Astrocyte (in vitro differentiated cells and primary cell): ENCODE data around the gene NCAPD2. TPM values are rescaled to one million over a fixed set of nuclear protein-coding genes. Genes with fewer than 3 reads are reported as not detected.

Experiments
- DNase-seq: peaks from one replicate; pipeline ENCODE4 v3.0.0-alpha.2; 2010; ENCODE audit warnings: low read depth
- FAIRE-seq: peaks from 2 replicates; lab custom pipeline; 2011; peaks lifted over from hg19 to GRCh38; lab: Jason Lieb, UNC
- H2AFZ ChIP-seq: 2 replicates; pipeline ENCODE4 v1.6.0; 2012; ENCODE audit warnings: low read depth, low read length, inconsistent platforms
- H3K27ac ChIP-seq: 2 replicates; pipeline ENCODE4 v1.5.1; 2011; ENCODE audit warnings: low read depth, low read length, inconsistent platforms
- H3K27me3 ChIP-seq: 2 replicates; pipeline ENCODE4 v1.6.0; 2011; ENCODE audit warnings: low read length, inconsistent platforms; ENCODE audit not compliant: insufficient read depth
- H3K36me3 ChIP-seq: 2 replicates; pipeline ENCODE4 v1.5.1; 2011; ENCODE audit warnings: low read length, inconsistent platforms; ENCODE audit not compliant: insufficient read depth
- H3K4me1 ChIP-seq: 2 replicates; pipeline ENCODE4 v1.5.1; 2011; ENCODE audit warnings: low read length, inconsistent platforms; ENCODE audit not compliant: insufficient read depth
- H3K4me2 ChIP-seq: 2 replicates; pipeline ENCODE4 v1.6.0; 2012; ENCODE audit warnings: low read length, inconsistent platforms
- H3K4me3 ChIP-seq: 2 replicates; pipeline ENCODE4 v1.5.1; 2011; ENCODE audit warnings: low read depth, mild to moderate bottlenecking, low read length, inconsistent platforms; ENCODE audit not compliant: insufficient read depth
- H3K79me2 ChIP-seq: 2 replicates; pipeline ENCODE4 v1.6.0; 2012; ENCODE audit warnings: mild to moderate bottlenecking, low read length, inconsistent platforms; ENCODE audit not compliant: insufficient read depth
- H3K9ac ChIP-seq: 2 replicates; pipeline ENCODE4 v1.6.0; 2012; ENCODE audit warnings: mild to moderate bottlenecking, low read length, inconsistent platforms
- H3K9me3 ChIP-seq: 2 replicates; pipeline ENCODE4 v1.5.1; 2012; ENCODE audit warnings: low read depth, mild to moderate bottlenecking, low read length, inconsistent platforms; ENCODE audit not compliant: insufficient read depth
- H4K20me1 ChIP-seq: 2 replicates; pipeline ENCODE4 v1.6.0; 2012; ENCODE audit warnings: low read length, inconsistent platforms; ENCODE audit not compliant: insufficient read depth
- H3K27ac Mint-ChIP-seq: one replicate; pipeline ENCODE4 v1.8.0; 2021; ENCODE audit warnings: mild to moderate bottlenecking, mixed read lengths; ENCODE audit not compliant: unreplicated experiment
- H3K27me3 Mint-ChIP-seq: one replicate; pipeline ENCODE4 v1.8.0; 2021; ENCODE audit warnings: low read depth, mixed read lengths; ENCODE audit not compliant: unreplicated experiment
- H3K36me3 Mint-ChIP-seq: one replicate; pipeline ENCODE4 v1.8.0; 2021; ENCODE audit warnings: low read depth, mixed read lengths; ENCODE audit not compliant: unreplicated experiment
- H3K4me1 Mint-ChIP-seq: one replicate; pipeline ENCODE4 v1.8.0; 2021; ENCODE audit warnings: low read depth, mixed read lengths; ENCODE audit not compliant: unreplicated experiment
- H3K4me3 Mint-ChIP-seq: one replicate; pipeline ENCODE4 v1.8.0; 2021; ENCODE audit warnings: mild to moderate bottlenecking, moderate library complexity, mixed read lengths; ENCODE audit not compliant: unreplicated experiment
- H3K9me3 Mint-ChIP-seq: one replicate; pipeline ENCODE4 v1.8.0; 2021; ENCODE audit warnings: mild to moderate bottlenecking, mixed read lengths; ENCODE audit not compliant: unreplicated experiment
- EZH2 ChIP-seq: IDR thresholded peaks from 2 replicates; pipeline ENCODE4 v1.6.1; 2012; ENCODE audit warnings: mild to moderate bottlenecking, low read length, inconsistent platforms; ENCODE audit not compliant: insufficient read depth
- total RNA-seq: library from RNA; stranded (reverse); gene quantifications from 2 replicates; pipeline ENCODE4 v1.2.1, GENCODE V29; 2021
- TF ChIP-seq, protein P1 (sequence below): IDR thresholded peaks from 2 replicates; pipeline ENCODE4 v1.5.1; 2011; ENCODE audit warnings: low read depth, mild to moderate bottlenecking, inconsistent platforms, low read length, moderate library complexity; ENCODE audit not compliant: insufficient read depth

NCAPD2 gene
- total RNA-seq, 1 donor from 2014 or later = 18.6 TPM

DNA sequence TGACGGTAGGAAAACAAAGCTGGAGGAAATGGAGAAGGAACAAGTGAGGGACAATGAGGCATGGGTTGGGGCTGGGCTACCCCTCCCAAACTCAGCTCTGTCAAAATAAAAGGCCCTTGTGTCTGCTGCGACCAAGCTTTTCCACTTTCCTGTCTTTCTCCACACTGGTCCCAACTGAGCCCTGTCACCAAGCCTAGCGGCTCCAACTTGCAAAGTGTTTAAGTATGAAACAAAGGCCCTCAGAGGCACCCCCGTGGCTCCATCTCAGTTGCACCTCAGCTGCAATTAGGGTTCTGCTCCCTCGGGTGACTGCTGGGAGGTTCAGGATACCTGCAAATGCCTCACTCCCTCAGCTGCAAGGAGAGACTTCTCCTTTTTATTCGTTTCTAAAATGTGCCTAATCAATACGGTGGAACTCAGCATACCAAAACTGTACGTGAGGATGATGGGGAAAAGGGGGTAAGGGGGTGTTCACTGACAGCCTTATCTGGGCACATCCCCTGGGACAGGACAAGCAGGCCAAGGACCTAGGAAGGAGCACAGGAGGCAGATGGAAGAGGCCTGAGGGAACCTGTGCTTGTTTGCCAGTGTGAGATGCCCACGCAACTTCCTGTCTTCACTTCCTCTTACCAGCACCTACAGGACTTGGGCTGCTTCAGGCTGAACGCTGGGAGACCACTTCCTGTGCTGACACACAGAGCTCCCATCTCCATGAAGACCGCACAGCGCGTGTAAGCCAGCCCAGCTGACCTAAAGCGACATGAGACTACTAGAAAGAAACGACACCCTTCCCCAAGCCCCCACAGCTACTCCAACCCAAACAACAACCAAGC is 32.3 kb upstream of the NCAPD2 start:
- DNase-seq (no peak), FAIRE-seq (no peak)
- Histone ChIP-seq H3K9ac (no peak overlapping the region), H3K4me1 (no peaks in the 10 kb centered on the region), H3K9me3 (no peaks in the 10 kb centered on the region), H3K27me3 (no peaks in the 10 kb centered on the region), H3K27ac (no peak overlapping the region), H4K20me1 (peaks cover 14% of the 10 kb centered on the region), H3K79me2 (no peaks in the 10 kb centered on the region), H3K4me2 (no peak overlapping the region), H2AFZ (no peak overlapping the region), H3K4me3 (no peak overlapping the region), H3K36me3 (peaks cover 22% of the 10 kb centered on the region)
- no peak overlapping the region for H3K27ac Mint-ChIP-seq
- no peaks in the 10 kb centered on the region for H3K27me3 Mint-ChIP-seq
- no peak overlapping the region for H3K4me3 Mint-ChIP-seq
- no peaks in the 10 kb centered on the region for H3K4me1 Mint-ChIP-seq
- TF ChIP-seq, protein P1, sequence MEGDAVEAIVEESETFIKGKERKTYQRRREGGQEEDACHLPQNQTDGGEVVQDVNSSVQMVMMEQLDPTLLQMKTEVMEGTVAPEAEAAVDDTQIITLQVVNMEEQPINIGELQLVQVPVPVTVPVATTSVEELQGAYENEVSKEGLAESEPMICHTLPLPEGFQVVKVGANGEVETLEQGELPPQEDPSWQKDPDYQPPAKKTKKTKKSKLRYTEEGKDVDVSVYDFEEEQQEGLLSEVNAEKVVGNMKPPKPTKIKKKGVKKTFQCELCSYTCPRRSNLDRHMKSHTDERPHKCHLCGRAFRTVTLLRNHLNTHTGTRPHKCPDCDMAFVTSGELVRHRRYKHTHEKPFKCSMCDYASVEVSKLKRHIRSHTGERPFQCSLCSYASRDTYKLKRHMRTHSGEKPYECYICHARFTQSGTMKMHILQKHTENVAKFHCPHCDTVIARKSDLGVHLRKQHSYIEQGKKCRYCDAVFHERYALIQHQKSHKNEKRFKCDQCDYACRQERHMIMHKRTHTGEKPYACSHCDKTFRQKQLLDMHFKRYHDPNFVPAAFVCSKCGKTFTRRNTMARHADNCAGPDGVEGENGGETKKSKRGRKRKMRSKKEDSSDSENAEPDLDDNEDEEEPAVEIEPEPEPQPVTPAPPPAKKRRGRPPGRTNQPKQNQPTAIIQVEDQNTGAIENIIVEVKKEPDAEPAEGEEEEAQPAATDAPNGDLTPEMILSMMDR = no peak
- TF ChIP-seq EZH2 = no peak
- H3K36me3 Mint-ChIP-seq = peaks cover 38% of the 10 kb centered on the region
- H3K9me3 Mint-ChIP-seq = no peaks in the 10 kb centered on the region

GRCh38 chr12:6462234-6462995 is 31.5 kb upstream of the NCAPD2 start:
- no peak overlapping the region for H3K27ac Mint-ChIP-seq
- no peaks in the 10 kb centered on the region for H3K4me1 Mint-ChIP-seq

More at GRCh38 chr12:6462234-6462995, 31.5 kb upstream of the NCAPD2 start:
- Histone ChIP-seq H3K4me3 (no peak overlapping the region), H3K36me3 (peaks cover 22% of the 10 kb centered on the region), H3K4me2 (no peak overlapping the region), H2AFZ (no peak overlapping the region), H3K79me2 (no peaks in the 10 kb centered on the region), H3K4me1 (no peaks in the 10 kb centered on the region), H3K9me3 (no peaks in the 10 kb centered on the region), H3K27ac (no peak overlapping the region), H3K27me3 (no peaks in the 10 kb centered on the region), H3K9ac (no peak overlapping the region), H4K20me1 (peaks cover 17% of the 10 kb centered on the region)
- Mint-ChIP-seq H3K4me3 (no peak overlapping the region), H3K36me3 (peaks cover 41% of the 10 kb centered on the region), H3K27me3 (no peaks in the 10 kb centered on the region), H3K9me3 (no peaks in the 10 kb centered on the region)
- TF ChIP-seq, protein P1 = no peak
- no peak for TF ChIP-seq EZH2
- DNase-seq (no peak), FAIRE-seq (no peak)
